Stimulated activated naive B cell treated with anti-CD40 and anti-IgM and Interleukin-4, amounts not matched to agents 10 μg/mL and 1 μg/mL and 100 μg/mL, for 72 hours (primary cell): ENCODE data around the gene METTL25B.
A peak's percentile ranks its signal among the peaks of the same experiment; 100 is the strongest.

Source experiments
- ATAC-seq, 2 donors: fragments of 150-1000 bp; cut with Tn5 transposase; replicated peaks; 2 replicates each; pipeline ENCODE4 v1.10.0; 2021; ENCODE audit warnings: moderate library complexity in 1 of 2
- DNase-seq: peaks from one replicate; pipeline ENCODE4 v3.0.0; 2021
- H3K27ac Mint-ChIP-seq: one replicate; pipeline ENCODE4 v1.8.0; 2022; ENCODE audit warnings: mild to moderate bottlenecking, mixed read lengths
- H3K27me3 Mint-ChIP-seq, 2 donors: one replicate each; pipeline ENCODE4 v1.8.0; 2022; ENCODE audit warnings: mixed read lengths in 2 of 2
- H3K36me3 Mint-ChIP-seq, 2 donors: one replicate each; pipeline ENCODE4 v1.8.0; 2022; ENCODE audit warnings: mixed read lengths in 2 of 2, mild to moderate bottlenecking in 1 of 2
- H3K4me1 Mint-ChIP-seq, 2 donors: one replicate each; pipeline ENCODE4 v1.8.0; 2022; ENCODE audit warnings: mixed read lengths in 2 of 2, mild to moderate bottlenecking in 1 of 2
- H3K4me3 Mint-ChIP-seq, 2 donors: one replicate each; pipeline ENCODE4 v1.8.0; 2022; ENCODE audit warnings: mild to moderate bottlenecking in 2 of 2, mixed read lengths in 2 of 2, moderate library complexity in 1 of 2
- H3K9me3 Mint-ChIP-seq, 2 donors: one replicate each; pipeline ENCODE4 v1.8.0; 2022; ENCODE audit warnings: mixed read lengths in 2 of 2, mild to moderate bottlenecking in 1 of 2

The METTL25B gene

GRCh38 chr1:156692925-156693847, 35.1 kb upstream of the METTL25B start:
- DNase-seq, result no peak
- no peaks in the 10 kb centered on the region for H3K9me3 Mint-ChIP-seq
- peak overlapping the region in 1 of 2 donors; percentile 45 for H3K4me3 Mint-ChIP-seq
- peaks cover 0 to 1% of the 10 kb centered on the region in 2 donors for H3K36me3 Mint-ChIP-seq
- no peak for ATAC-seq
- peaks cover 78 to 84% of the 10 kb centered on the region in 2 donors for H3K27me3 Mint-ChIP-seq
- H3K27ac Mint-ChIP-seq, result no peak overlapping the region
- peaks cover 24 to 29% of the 10 kb centered on the region in 2 donors for H3K4me1 Mint-ChIP-seq

- H3K9me3 Mint-ChIP-seq, result no peaks in the 10 kb centered on the region
Measured at GRCh38 chr1:156693848-156694689, 34.2 kb upstream of the METTL25B start.

GRCh38 chr1:156694690-156694962, 33.6 kb upstream of the METTL25B start:
- H3K36me3 Mint-ChIP-seq, result peaks cover 5 to 7% of the 10 kb centered on the region in 2 donors
- no peak for DNase-seq
- H3K27me3 Mint-ChIP-seq, result peaks cover 81 to 87% of the 10 kb centered on the region in 2 donors
- ATAC-seq, result no peak
- H3K4me3 Mint-ChIP-seq, result no peak overlapping the region
- H3K4me1 Mint-ChIP-seq, result peaks cover 19 to 24% of the 10 kb centered on the region in 2 donors
- H3K9me3 Mint-ChIP-seq, result no peaks in the 10 kb centered on the region
- H3K27ac Mint-ChIP-seq, result no peak overlapping the region

More at GRCh38 chr1:156693848-156694689, 34.2 kb upstream of the METTL25B start:
- peaks cover 81 to 86% of the 10 kb centered on the region in 2 donors for H3K27me3 Mint-ChIP-seq
- H3K36me3 Mint-ChIP-seq, result peaks cover 4 to 5% of the 10 kb centered on the region in 2 donors
- peaks cover 24 to 29% of the 10 kb centered on the region in 2 donors for H3K4me1 Mint-ChIP-seq
- no peak overlapping the region for H3K4me3 Mint-ChIP-seq
- DNase-seq (no peak), ATAC-seq (no peak)
- no peak overlapping the region for H3K27ac Mint-ChIP-seq

- Mint-ChIP-seq H3K4me3 (no peak overlapping the region), H3K27me3 (peaks cover 81 to 86% of the 10 kb centered on the region in 2 donors), H3K4me1 (peaks cover 17 to 19% of the 10 kb centered on the region in 2 donors), H3K36me3 (peaks cover 7 to 11% of the 10 kb centered on the region in 2 donors), H3K9me3 (no peaks in the 10 kb centered on the region), H3K27ac (no peak overlapping the region)
- DNase-seq (no peak), ATAC-seq (no peak)
Measured at GRCh38 chr1:156696755-156697154, 31.5 kb upstream of the METTL25B start.

GRCh38 chr1:156697481-156697880, 30.8 kb upstream of the METTL25B start:
- no peak overlapping the region for H3K4me3 Mint-ChIP-seq
- peaks cover 74 to 84% of the 10 kb centered on the region in 2 donors for H3K27me3 Mint-ChIP-seq
- H3K9me3 Mint-ChIP-seq, result no peaks in the 10 kb centered on the region
- H3K27ac Mint-ChIP-seq, result peak overlapping the region; percentile 31
- no peak for ATAC-seq
- no peak for DNase-seq
- peaks cover 9 to 12% of the 10 kb centered on the region in 2 donors for H3K4me1 Mint-ChIP-seq
- H3K36me3 Mint-ChIP-seq, result peaks cover 7 to 11% of the 10 kb centered on the region in 2 donors

DNA sequence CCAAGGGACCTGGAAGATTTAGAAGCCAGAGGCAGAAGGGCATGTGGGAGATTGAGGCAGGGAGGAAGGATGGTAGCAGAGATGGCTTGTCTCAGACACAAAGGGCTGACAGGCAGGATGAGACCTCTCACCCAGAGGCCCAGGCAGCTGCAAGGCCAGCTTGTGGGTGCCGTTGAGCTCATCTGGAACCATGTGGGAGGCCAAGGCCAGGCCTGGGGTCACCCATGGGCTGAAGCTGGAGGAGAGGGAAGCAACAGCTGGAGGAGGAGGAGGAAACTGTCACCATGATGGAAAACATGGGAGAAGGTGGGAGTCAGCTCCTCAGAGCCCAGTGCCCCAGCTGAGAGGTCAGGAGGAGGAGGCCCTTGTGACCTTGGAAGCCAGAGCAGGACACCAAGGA, 29.3 kb upstream of the METTL25B start:
- Mint-ChIP-seq H3K27me3 (peaks cover 70 to 84% of the 10 kb centered on the region in 2 donors), H3K27ac (no peak overlapping the region), H3K36me3 (peaks cover 7 to 11% of the 10 kb centered on the region in 2 donors), H3K4me3 (no peak overlapping the region), H3K4me1 (peaks cover 0 to 4% of the 10 kb centered on the region in 2 donors), H3K9me3 (no peaks in the 10 kb centered on the region)
- no peak for DNase-seq
- ATAC-seq, result no peak

DNA sequence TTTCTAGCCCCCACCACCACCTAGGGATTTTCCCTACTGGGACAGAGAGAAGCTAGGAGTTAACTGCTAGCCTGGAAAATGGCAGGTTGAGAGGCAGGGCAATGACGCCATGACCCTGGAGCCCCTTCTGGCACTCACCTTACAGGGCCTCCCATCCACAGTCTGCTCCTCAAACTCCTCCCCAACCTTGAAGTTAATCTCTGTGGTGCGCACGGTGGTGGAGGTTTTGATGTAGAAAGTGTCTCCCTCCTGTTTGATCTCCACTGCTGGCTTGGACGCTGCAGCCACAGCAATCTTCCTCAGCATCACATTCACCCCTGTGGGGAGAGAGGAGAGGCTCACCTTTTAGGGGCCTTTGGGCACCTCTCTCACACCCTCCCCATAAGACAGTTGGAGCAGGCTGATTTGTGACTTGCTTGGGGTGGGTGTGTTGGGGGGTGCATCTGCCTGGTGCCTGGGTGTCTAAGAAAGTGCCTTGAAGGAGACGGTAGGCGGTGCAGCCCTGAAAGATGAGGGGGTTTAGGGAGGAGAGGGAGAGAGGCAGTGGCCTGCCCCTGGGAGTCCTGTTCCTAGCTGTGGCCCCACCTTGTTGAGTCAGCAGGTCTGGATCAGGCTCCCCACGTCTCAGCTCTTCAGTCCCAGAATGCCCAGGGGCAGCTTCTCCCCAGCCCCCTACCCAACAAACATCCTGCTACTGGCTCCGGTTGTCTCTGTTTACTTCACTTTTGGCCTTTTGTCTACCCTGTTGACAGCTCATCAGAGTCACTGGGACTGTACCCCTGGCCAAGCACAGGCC, 27.3 kb upstream of the METTL25B start:
- ATAC-seq, result no peak
- peaks cover 7 to 24% of the 10 kb centered on the region in 2 donors for H3K4me1 Mint-ChIP-seq
- H3K36me3 Mint-ChIP-seq, result peaks cover 7 to 11% of the 10 kb centered on the region in 2 donors
- H3K27ac Mint-ChIP-seq, result no peak overlapping the region
- no peak for DNase-seq
- no peak overlapping the region for H3K4me3 Mint-ChIP-seq
- H3K9me3 Mint-ChIP-seq, result no peaks in the 10 kb centered on the region
- H3K27me3 Mint-ChIP-seq, result peaks cover 74 to 93% of the 10 kb centered on the region in 2 donors

- no peak for ATAC-seq
- Mint-ChIP-seq H3K27ac (no peak overlapping the region), H3K27me3 (peaks cover 64 to 75% of the 10 kb centered on the region in 2 donors)
Measured at GRCh38 chr1:156703336-156703735, 24.9 kb upstream of the METTL25B start.

GRCh38 chr1:156703741-156704140, 24.5 kb upstream of the METTL25B start:
- no peak overlapping the region for H3K4me3 Mint-ChIP-seq
- no peak overlapping the region for H3K27ac Mint-ChIP-seq
- peaks cover 60 to 71% of the 10 kb centered on the region in 2 donors for H3K27me3 Mint-ChIP-seq
- peaks cover 17 to 32% of the 10 kb centered on the region in 2 donors for H3K4me1 Mint-ChIP-seq
- DNase-seq (no peak), ATAC-seq (no peak)
- H3K9me3 Mint-ChIP-seq, result no peaks in the 10 kb centered on the region
- peaks cover 6 to 10% of the 10 kb centered on the region in 2 donors for H3K36me3 Mint-ChIP-seq

More at GRCh38 chr1:156703336-156703735, 24.9 kb upstream of the METTL25B start:
- DNase-seq, result no peak
- Mint-ChIP-seq H3K9me3 (no peaks in the 10 kb centered on the region), H3K4me3 (no peak overlapping the region), H3K4me1 (peaks cover 17 to 32% of the 10 kb centered on the region in 2 donors), H3K36me3 (peaks cover 7 to 11% of the 10 kb centered on the region in 2 donors)

DNA sequence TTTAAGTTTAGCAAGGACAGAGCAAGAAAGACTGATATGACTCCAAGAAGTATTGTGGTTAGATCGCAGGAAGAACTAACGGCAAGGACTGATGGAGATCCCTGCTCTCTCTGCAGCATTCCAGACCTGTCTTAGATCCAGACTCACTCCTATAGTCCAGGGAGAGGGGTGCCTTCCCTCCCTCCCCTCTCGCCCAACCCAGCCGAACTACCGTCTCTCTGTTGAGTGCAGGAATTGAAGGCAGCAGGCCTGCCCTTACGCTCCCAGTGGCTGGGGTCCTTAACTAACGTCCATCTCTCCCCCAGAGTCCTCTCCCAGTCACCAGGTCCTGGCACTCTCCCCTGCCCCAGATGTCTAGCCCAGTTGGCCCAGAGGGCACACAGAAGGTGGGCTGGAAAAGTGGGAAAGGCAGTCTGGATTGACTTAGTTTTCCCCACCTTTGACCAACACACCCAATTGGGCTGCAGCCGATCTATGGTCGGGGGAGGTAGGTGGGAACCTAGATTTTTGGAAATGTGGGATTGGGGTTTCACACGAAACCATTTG, 24.0 kb upstream of the METTL25B start:
- H3K27ac Mint-ChIP-seq, result no peak overlapping the region
- peaks cover 17 to 32% of the 10 kb centered on the region in 2 donors for H3K4me1 Mint-ChIP-seq
- H3K36me3 Mint-ChIP-seq, result peaks cover 3 to 6% of the 10 kb centered on the region in 2 donors
- H3K27me3 Mint-ChIP-seq, result peaks cover 55 to 66% of the 10 kb centered on the region in 2 donors
- ATAC-seq (no peak), DNase-seq (no peak)
- H3K4me3 Mint-ChIP-seq, result peak overlapping the region; percentile 18 to 85
- no peaks in the 10 kb centered on the region for H3K9me3 Mint-ChIP-seq

GRCh38 chr1:156704930-156705320, 23.3 kb upstream of the METTL25B start:
- ATAC-seq (peak; percentile 27 to 40), DNase-seq (no peak)
- Mint-ChIP-seq H3K36me3 (peaks cover 1% of the 10 kb centered on the region in 2 donors), H3K27me3 (peaks cover 50 to 59% of the 10 kb centered on the region in 2 donors), H3K27ac (peak overlapping the region; percentile 71), H3K4me1 (peaks cover 17 to 32% of the 10 kb centered on the region in 2 donors), H3K9me3 (no peaks in the 10 kb centered on the region), H3K4me3 (peak overlapping the region; percentile 85 to 90)

- Mint-ChIP-seq H3K4me3 (peak within 1 kb of the TSS; percentile 85 to 90), H3K27me3 (peaks cover 47 to 56% of the 10 kb centered on the region in 2 donors), H3K27ac (peak within 1 kb of the TSS; percentile 96), H3K9me3 (no peaks in the 10 kb centered on the region), H3K4me1 (peaks cover 17 to 32% of the 10 kb centered on the region in 2 donors), H3K36me3 (no peaks in the 10 kb centered on the region)
- DNase-seq, result no peak
- peak; percentile 53 to 61 for ATAC-seq
Measured at GRCh38 chr1:156705321-156705917, 22.9 kb upstream of the METTL25B start, which contains the start of gene CRABP2. CRABP2 (minus strand) TSS chr1:156705583; CDS start chr1:156705446, 137 bp downstream.
